Uterus (tissue), 4 donors: Measurements from ENCODE around the gene SHISA6. TPM values are rescaled to one million over a fixed set of nuclear protein-coding genes. Genes with fewer than 3 reads are reported as not detected.

Source experiments
- DNase-seq, 2 donors: peaks; one replicate each; pipeline ENCODE4 v3.0.0-alpha.2; 2019 to 2020
- H3K27ac ChIP-seq, 2 donors: fragments of 200-600 bp; sonication (generic); 1 replicate in 1 of 2; 2 replicates in 1 of 2; pipeline ENCODE4 v1.5.1; 2016 to 2018
- H3K27me3 ChIP-seq, 2 donors: fragments of 200-600 bp; sonication (generic); one replicate each; pipeline ENCODE4 v1.5.1; 2018 to 2019; ENCODE audit warnings: control low read depth in 1 of 2
- H3K36me3 ChIP-seq, 2 donors: fragments of 200-600 bp; sonication (generic); one replicate each; pipeline ENCODE4 v1.5.1; 2019; ENCODE audit warnings: control low read depth in 1 of 2
- H3K4me1 ChIP-seq, 2 donors: fragments of 200-600 bp; sonication (generic); one replicate each; pipeline ENCODE4 v1.5.1; 2018 to 2019; ENCODE audit warnings: control low read depth in 1 of 2
- H3K4me3 ChIP-seq, 2 donors: fragments of 200-600 bp; sonication (generic); 1 replicate in 1 of 2; 2 replicates in 1 of 2; pipeline ENCODE4 v1.5.1; 2018 to 2019; ENCODE audit warnings: mild to moderate bottlenecking in 1 of 2
- H3K9me3 ChIP-seq, 2 donors: fragments of 200-600 bp; sonication (generic); one replicate each; pipeline ENCODE4 v1.5.1; 2019; ENCODE audit warnings: control low read depth in 1 of 2
- POLR2A ChIP-seq, 2 donors: fragments of 450-650 bp; IDR thresholded peaks; one replicate each; pipeline ENCODE4 v1.6.1; 2016; ENCODE audit warnings: antibody characterized with exemption in 2 of 2, mild to moderate bottlenecking in 1 of 2, moderate library complexity in 1 of 2
- intact Hi-C: fragments of 100-400 bp; cut with DNase I; formaldehyde crosslinking; loops from one replicate; pipeline ENCODE4 v1.15.1; 2023; ENCODE audit warnings: low total_unique reads
- total RNA-seq, 4 donors: library from RNA; depleted of rRNA in 3 of 4; stranded (reverse); fragments of >200 nt in 3 of 4; gene quantifications; one replicate each; pipeline versions ENCODE4 v1.1.0 to v1.2.4, GENCODE V29; 2014 to 2023
- TF ChIP-seq, protein P1 (sequence below), 4 experiments: fragments of 200-600 bp in 2 of 4; fragments of 450-650 bp in 2 of 4; sonication (generic) in 2 of 4; IDR thresholded peaks; one replicate each; pipeline ENCODE4 v1.5.1; 2016 to 2019; ENCODE audit warnings: antibody characterized with exemption in 4 of 4, mild to moderate bottlenecking in 2 of 4, moderate library complexity in 1 of 4
- donor health status: DM: yes; HTN: yes; CAD: no.

SHISA6 gene
- total RNA-seq, 4 donors from 2014 or later: 0.18 to 3.7 (median 2.0) TPM; not detected in 1

- no peak for DNase-seq
- intact Hi-C loops: no loop called here
- Histone ChIP-seq H3K27me3 (peaks cover 0 to 3% of the 10 kb centered on the region in 2 donors), H3K4me3 (peak overlapping the region in 1 of 2 donors; percentile 35), H3K27ac (no peak overlapping the region), H3K9me3 (no peaks in the 10 kb centered on the region), H3K4me1 (no peaks in the 10 kb centered on the region), H3K36me3 (no peaks in the 10 kb centered on the region)
- TF ChIP-seq POLR2A (IDR thresholded peaks at IDR 0.05): no peak
- TF ChIP-seq, protein P1, sequence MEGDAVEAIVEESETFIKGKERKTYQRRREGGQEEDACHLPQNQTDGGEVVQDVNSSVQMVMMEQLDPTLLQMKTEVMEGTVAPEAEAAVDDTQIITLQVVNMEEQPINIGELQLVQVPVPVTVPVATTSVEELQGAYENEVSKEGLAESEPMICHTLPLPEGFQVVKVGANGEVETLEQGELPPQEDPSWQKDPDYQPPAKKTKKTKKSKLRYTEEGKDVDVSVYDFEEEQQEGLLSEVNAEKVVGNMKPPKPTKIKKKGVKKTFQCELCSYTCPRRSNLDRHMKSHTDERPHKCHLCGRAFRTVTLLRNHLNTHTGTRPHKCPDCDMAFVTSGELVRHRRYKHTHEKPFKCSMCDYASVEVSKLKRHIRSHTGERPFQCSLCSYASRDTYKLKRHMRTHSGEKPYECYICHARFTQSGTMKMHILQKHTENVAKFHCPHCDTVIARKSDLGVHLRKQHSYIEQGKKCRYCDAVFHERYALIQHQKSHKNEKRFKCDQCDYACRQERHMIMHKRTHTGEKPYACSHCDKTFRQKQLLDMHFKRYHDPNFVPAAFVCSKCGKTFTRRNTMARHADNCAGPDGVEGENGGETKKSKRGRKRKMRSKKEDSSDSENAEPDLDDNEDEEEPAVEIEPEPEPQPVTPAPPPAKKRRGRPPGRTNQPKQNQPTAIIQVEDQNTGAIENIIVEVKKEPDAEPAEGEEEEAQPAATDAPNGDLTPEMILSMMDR (IDR thresholded peaks at IDR 0.05): no peak
Measured at GRCh38 chr17:11239379-11239970, 1.5 kb upstream of the SHISA6 start.

DNA sequence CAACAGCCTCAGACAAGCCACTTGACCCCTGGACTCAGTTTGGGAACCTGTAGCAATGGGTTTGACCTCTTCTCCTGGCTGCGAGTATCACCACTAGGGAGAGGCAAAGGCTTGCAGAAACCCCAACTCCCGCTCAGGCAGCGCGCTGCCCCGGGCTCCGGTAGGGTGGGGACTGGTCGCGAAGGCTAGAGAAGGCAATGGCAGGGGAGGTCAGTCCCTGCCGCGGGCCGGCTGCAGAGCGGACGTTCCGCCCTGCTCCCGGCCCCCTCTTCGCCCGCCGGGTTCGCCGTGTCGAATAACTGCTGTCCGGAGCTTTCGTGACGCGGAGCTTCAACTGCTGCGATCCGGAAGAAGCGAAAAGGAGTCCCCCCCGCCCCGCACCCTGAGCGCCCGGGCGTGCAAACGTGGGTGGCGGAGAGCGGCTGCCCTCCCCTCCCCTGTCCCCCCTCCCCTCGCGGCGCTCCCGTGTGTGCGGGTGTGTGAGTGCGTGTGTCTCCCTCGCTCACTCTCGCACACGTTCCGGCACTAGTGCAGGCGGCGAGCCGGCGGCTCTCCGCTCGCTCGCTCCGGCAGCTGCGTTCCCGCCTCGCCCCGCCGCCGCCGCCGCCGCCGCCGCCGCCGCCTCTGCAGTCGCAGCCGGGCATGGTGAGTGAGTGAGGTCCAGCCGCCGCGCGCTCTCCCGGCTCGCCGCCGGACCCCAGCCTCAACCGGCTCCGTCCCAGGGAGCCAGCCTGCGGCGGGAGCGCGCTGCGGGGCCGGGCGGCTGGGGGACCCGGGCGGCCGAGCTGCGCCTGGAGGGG lies 772 bp upstream of the SHISA6 start:
- H3K4me1 ChIP-seq: no peaks in the 10 kb centered on the region
- peak overlapping the region; percentile 20 to 35 for H3K4me3 ChIP-seq
- H3K36me3 ChIP-seq: no peaks in the 10 kb centered on the region
- H3K27ac ChIP-seq: peak overlapping the region in 1 of 2 donors; percentile 5
- peaks cover 0 to 3% of the 10 kb centered on the region in 2 donors for H3K27me3 ChIP-seq
- intact Hi-C loops: no loop called here
- TF ChIP-seq, protein P1 (IDR thresholded peaks at IDR 0.05): peak in 3 of 4 experiments; percentile 20 to 50 (median 27)
- peak in 1 of 2 donors; percentile 11 for TF ChIP-seq POLR2A (IDR thresholded peaks at IDR 0.05)
- no peak for DNase-seq
- H3K9me3 ChIP-seq: no peaks in the 10 kb centered on the region

DNA sequence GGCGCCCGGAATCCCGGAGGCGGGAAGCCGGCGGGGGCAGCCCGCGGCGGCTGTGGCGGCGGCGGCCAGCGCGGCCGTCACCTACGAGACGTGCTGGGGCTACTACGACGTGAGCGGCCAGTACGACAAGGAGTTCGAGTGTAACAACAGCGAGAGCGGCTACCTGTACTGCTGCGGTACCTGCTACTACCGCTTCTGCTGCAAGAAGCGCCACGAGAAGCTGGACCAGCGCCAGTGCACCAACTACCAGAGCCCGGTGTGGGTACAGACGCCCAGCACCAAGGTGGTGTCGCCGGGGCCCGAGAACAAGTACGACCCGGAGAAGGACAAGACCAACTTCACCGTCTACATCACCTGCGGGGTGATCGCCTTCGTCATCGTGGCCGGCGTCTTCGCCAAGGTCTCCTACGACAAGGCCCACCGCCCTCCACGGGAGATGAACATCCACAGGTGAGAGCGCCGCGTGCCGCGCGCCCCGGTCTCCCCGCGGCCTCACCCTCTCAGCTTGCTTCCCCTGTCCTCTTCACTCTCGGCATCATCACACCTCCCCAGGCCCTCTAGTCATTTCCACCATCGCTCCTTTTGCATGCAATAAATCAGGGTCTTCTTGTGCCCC lies 706 bp downstream of the SHISA6 start:
- Histone ChIP-seq H3K27ac (no peak overlapping the region), H3K36me3 (no peaks in the 10 kb centered on the region), H3K9me3 (no peaks in the 10 kb centered on the region), H3K4me1 (no peaks in the 10 kb centered on the region), H3K4me3 (peak overlapping the region in 1 of 2 donors; percentile 3), H3K27me3 (peaks cover 0 to 2% of the 10 kb centered on the region in 2 donors)
- intact Hi-C loops: no loop called here
- DNase-seq: no peak
- TF ChIP-seq POLR2A (IDR thresholded peaks at IDR 0.05): no peak
- TF ChIP-seq, protein P1 (IDR thresholded peaks at IDR 0.05): no peak

- no peak overlapping the region for H3K4me3 ChIP-seq
- no peaks in the 10 kb centered on the region for H3K4me1 ChIP-seq
- H3K27me3 ChIP-seq: no peaks in the 10 kb centered on the region
- no peaks in the 10 kb centered on the region for H3K36me3 ChIP-seq
- TF ChIP-seq, protein P1 (IDR thresholded peaks at IDR 0.05): no peak
- no peak for TF ChIP-seq POLR2A (IDR thresholded peaks at IDR 0.05)
- H3K9me3 ChIP-seq: no peaks in the 10 kb centered on the region
- no peak overlapping the region for H3K27ac ChIP-seq
- intact Hi-C loops: no loop called here
- no peak for DNase-seq
Measured at GRCh38 chr17:11242411-11242810, 1.4 kb downstream of the SHISA6 start.

DNA sequence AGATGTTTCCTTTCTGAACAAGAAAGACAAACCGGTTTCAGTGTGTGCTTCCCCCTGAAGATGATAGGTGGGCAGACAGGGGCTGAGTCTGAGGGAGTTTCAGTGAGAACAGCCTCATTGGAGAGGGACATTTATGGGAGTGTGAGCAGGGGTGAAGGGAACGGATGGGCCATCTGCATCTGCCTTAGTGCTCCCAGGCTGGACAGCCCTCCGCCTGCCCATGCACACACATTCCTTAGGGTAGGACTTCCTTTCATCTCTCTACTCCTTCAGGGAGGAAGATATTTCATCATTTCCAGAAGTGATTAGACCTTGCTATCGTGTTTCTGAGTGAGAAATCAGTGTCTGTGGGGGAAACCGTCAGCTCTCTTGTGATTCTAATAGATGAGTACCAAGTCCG lies 3.8 kb downstream of the SHISA6 start:
- no peaks in the 10 kb centered on the region for H3K4me1 ChIP-seq
- intact Hi-C loops: no loop called here
- no peaks in the 10 kb centered on the region for H3K36me3 ChIP-seq
- H3K27me3 ChIP-seq: no peaks in the 10 kb centered on the region
- no peak for DNase-seq
- H3K4me3 ChIP-seq: no peak overlapping the region
- H3K9me3 ChIP-seq: no peaks in the 10 kb centered on the region
- TF ChIP-seq, protein P1 (IDR thresholded peaks at IDR 0.05): no peak
- no peak for TF ChIP-seq POLR2A (IDR thresholded peaks at IDR 0.05)
- H3K27ac ChIP-seq: no peak overlapping the region
